Measurements from ENCODE around the gene GPR162. TPM values are rescaled to one million over a fixed set of nuclear protein-coding genes. Genes with fewer than 3 reads are reported as not detected.

Gene GPR162
- total RNA-seq, 1 donor from 2014 or later = 9.4 TPM

DNA sequence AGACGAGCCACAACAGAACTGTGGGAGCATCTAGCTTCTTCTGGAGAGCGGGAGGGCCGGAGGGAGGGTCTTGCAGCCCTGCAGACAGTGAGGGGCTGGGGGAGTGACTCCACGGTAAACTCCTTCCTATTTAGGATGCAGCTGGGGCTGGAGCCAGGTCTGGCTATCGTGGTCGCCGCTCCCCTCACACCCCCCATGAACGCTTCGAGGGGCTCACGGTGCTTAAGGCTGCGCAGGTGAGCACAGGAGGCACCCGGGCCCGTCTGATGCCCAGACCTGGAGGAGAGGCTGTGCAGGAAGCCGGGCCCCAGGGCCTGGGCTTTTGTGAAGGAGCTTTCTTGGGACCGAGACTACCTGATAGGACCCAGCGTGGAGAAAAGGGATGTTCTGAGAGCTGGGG is 15.2 kb downstream of the GPR162 start:
- no peak for DNase-seq (ENCODE audit: low spot score in 2 of 2)
- Histone ChIP-seq H3K9me3 (no peaks in the 10 kb centered on the region), H3K27me3 (no peaks in the 10 kb centered on the region), H3K27ac (no peak overlapping the region), H3K4me1 (no peaks in the 10 kb centered on the region), H3K36me3 (peaks cover 33 to 51% of the 10 kb centered on the region in 2 donors), H3K4me3 (no peak overlapping the region)
- TF ChIP-seq, protein P1, sequence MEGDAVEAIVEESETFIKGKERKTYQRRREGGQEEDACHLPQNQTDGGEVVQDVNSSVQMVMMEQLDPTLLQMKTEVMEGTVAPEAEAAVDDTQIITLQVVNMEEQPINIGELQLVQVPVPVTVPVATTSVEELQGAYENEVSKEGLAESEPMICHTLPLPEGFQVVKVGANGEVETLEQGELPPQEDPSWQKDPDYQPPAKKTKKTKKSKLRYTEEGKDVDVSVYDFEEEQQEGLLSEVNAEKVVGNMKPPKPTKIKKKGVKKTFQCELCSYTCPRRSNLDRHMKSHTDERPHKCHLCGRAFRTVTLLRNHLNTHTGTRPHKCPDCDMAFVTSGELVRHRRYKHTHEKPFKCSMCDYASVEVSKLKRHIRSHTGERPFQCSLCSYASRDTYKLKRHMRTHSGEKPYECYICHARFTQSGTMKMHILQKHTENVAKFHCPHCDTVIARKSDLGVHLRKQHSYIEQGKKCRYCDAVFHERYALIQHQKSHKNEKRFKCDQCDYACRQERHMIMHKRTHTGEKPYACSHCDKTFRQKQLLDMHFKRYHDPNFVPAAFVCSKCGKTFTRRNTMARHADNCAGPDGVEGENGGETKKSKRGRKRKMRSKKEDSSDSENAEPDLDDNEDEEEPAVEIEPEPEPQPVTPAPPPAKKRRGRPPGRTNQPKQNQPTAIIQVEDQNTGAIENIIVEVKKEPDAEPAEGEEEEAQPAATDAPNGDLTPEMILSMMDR (IDR thresholded peaks at IDR 0.05) = no peak
- intact Hi-C loops (cut with DNase I) = no loop called here

DNA sequence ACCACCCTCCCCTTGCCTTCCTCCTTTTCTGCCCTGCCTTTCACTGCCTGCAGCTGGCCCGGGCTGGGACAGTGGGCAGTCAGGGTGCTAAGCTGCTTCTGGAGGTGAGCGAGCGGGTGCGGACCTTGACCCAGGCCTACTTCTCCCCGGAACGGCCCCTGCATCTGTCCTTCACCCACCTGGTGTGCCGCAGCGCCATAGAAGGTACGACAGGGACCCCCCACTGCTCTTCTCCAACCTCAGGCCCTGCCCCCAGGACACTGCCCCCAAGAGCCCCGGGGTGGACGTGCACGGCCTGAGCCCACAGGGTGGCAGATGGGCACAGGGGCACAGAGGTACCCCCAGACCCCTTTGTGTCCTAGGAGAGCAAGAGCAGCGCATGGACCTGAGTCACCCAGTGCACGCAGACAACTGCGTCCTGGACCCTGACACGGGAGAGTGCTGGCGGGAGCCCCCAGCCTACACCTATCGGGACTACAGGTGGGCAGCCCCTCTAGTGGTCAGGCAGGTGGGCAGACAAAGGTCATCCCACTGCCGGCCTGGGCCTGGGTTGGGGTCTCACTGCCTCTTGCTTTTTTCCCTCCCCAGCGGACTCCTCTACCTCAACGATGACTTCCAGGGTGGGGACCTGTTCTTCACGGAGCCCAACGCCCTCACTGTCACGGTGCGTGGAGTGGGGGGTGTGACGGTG is 15.9 kb downstream of the GPR162 start:
- Histone ChIP-seq H3K36me3 (peaks cover 33 to 47% of the 10 kb centered on the region in 2 donors), H3K4me1 (no peaks in the 10 kb centered on the region), H3K9me3 (no peaks in the 10 kb centered on the region), H3K27me3 (no peaks in the 10 kb centered on the region), H3K27ac (no peak overlapping the region), H3K4me3 (no peak overlapping the region)
- intact Hi-C loops (cut with DNase I) = no loop called here
- DNase-seq (ENCODE audit: low spot score in 2 of 2) = no peak
- TF ChIP-seq, protein P1 (IDR thresholded peaks at IDR 0.05) = no peak

DNA sequence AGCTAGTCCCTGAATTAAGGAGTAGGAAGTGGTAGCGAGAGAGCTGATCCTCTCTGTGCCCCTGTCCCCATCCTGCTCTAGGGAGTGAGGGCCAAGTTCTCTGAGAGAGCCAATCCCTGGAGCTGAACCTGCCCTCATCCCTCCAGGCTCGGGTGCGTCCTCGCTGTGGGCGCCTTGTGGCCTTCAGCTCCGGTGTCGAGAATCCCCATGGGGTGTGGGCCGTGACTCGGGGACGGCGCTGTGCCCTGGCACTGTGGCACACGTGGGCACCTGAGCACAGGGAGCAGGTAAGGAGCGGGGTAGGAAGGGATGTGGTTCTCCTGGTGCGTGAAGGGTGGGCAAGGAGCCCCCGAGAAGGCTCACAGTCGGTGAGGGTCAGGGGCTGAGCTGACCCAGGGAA is 17.2 kb downstream of the GPR162 start:
- Histone ChIP-seq H3K36me3 (peaks cover 30 to 52% of the 10 kb centered on the region in 2 donors), H3K4me3 (no peak overlapping the region), H3K27me3 (no peaks in the 10 kb centered on the region), H3K27ac (no peak overlapping the region), H3K4me1 (no peaks in the 10 kb centered on the region), H3K9me3 (no peaks in the 10 kb centered on the region)
- intact Hi-C loops (cut with DNase I) = no loop called here
- TF ChIP-seq, protein P1 (IDR thresholded peaks at IDR 0.05) = no peak
- DNase-seq (ENCODE audit: low spot score in 2 of 2) = no peak

DNA sequence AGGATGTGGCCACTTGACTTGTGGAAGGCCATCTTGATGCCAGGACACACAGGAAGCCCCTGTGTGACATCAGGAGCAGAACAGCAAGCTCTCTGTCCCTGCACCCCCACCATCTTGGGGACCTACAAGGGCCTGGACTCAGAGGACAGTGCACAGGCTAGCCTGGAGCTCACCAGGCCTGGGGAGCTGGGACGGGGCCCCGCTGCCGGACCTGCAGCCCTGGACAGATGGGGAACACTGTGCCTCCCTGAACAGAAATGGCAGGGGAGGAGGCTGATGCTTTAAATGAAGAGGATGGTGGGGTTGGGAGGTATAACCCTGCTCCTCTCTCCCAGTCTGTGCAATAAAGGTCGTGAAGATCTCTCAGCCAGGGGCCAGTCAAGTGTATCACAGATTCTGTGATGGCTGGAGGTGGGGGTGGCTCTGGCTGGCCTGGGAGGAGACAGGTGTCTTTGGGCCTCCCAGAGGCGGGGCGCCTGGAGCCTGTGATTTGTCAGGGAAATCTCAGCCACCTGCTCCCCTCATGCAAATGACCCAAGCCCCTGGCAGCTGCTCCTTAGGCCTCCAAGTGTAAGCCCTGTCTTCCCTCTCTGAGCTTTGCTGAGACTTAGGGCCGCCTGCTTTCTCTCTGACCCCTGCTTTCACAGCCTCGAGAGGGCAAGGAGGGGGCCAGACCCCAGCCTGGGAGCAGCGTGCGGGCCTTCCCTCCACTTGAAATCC is 18.0 kb downstream of the GPR162 start:
- TF ChIP-seq, protein P1 (IDR thresholded peaks at IDR 0.05) = no peak
- Histone ChIP-seq H3K36me3 (peaks cover 35 to 57% of the 10 kb centered on the region in 2 donors), H3K27ac (no peak overlapping the region), H3K9me3 (no peaks in the 10 kb centered on the region), H3K4me3 (no peak overlapping the region), H3K4me1 (no peaks in the 10 kb centered on the region), H3K27me3 (no peaks in the 10 kb centered on the region)
- DNase-seq (ENCODE audit: low spot score in 2 of 2) = no peak
- intact Hi-C loops (cut with DNase I) = no loop called here

DNA sequence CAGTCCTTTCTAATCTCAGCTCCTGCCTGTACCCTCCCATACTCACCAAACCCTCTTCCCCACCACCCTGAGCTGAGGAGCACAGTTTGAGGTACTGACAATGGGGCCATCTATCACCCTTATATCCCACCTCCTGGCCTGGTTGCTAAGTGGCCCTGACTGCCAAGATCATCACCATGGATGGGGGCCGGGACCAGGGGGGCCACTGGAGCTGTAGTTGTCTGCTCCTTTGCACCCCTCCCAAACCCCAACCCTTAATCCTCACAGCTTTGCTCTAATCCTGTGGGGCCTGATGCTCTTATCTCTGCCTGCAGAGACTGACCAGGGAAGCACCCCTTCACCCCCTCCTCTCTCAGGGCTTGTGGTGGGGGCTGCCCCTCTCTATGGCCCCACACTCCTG is 18.7 kb downstream of the GPR162 start:
- Histone ChIP-seq H3K4me1 (no peaks in the 10 kb centered on the region), H3K36me3 (peaks cover 42 to 61% of the 10 kb centered on the region in 2 donors), H3K27me3 (no peaks in the 10 kb centered on the region), H3K4me3 (no peak overlapping the region), H3K27ac (no peak overlapping the region), H3K9me3 (no peaks in the 10 kb centered on the region)
- no peak for DNase-seq (ENCODE audit: low spot score in 2 of 2)
- TF ChIP-seq, protein P1 (IDR thresholded peaks at IDR 0.05) = no peak
- intact Hi-C loops (cut with DNase I) = no loop called here

Measured in ascending aorta (tissue), 2 donors.